Keratinocyte (primary cell): ENCODE results near the gene MRM2. TPM values are rescaled to one million over a fixed set of nuclear protein-coding genes. Genes with fewer than 3 reads are reported as not detected.

Experiments used
- DNase-seq: peaks from one replicate; pipeline ENCODE4 v3.0.0-alpha.2; 2011; ENCODE audit warnings: low read depth, missing footprints, low spot score
- FAIRE-seq: peaks from 2 replicates; lab custom pipeline; 2011; peaks lifted over from hg19 to GRCh38; lab: Jason Lieb, UNC
- H2AFZ ChIP-seq: 2 replicates; pipeline ENCODE4 v1.6.0; 2012; ENCODE audit warnings: low read length, control low read depth, inconsistent platforms; ENCODE audit not compliant: control insufficient read depth
- H3K27ac ChIP-seq: 2 replicates; pipeline ENCODE4 v1.5.1; 2011; ENCODE audit warnings: low read length; ENCODE audit not compliant: control insufficient read depth, insufficient read depth
- H3K27me3 ChIP-seq: 3 replicates; pipeline ENCODE4 v1.6.0; 2011; ENCODE audit warnings: low read length; ENCODE audit not compliant: control insufficient read depth, insufficient read depth; ENCODE audit errors: extremely low read depth
- H3K36me3 ChIP-seq, 2 experiments: 2 replicates in 1 of 2; 3 replicates in 1 of 2; pipeline ENCODE4 v1.5.1; 2011; ENCODE audit warnings: low read length in 2 of 2, mild to moderate bottlenecking in 1 of 2; ENCODE audit not compliant: control insufficient read depth in 2 of 2, insufficient read depth in 2 of 2; ENCODE audit errors: extremely low read depth in 1 of 2
- H3K4me1 ChIP-seq: 3 replicates; pipeline ENCODE4 v1.5.1; 2011; ENCODE audit warnings: low read length; ENCODE audit not compliant: control insufficient read depth, insufficient read depth; ENCODE audit errors: extremely low read depth
- H3K4me2 ChIP-seq: 3 replicates; pipeline ENCODE4 v1.6.0; 2011; ENCODE audit warnings: low read depth, low read length; ENCODE audit not compliant: control insufficient read depth, insufficient read depth; ENCODE audit errors: extremely low read depth
- H3K4me3 ChIP-seq, 3 experiments: fragments of 200-600 bp in 1 of 3; sonication (generic) in 1 of 3; 2 replicates in 2 of 3; 3 replicates in 1 of 3; pipeline ENCODE4 v1.5.1; 2011 to 2016; ENCODE audit warnings: low read length in 3 of 3, mild to moderate bottlenecking in 3 of 3, control low read depth in 2 of 3, inconsistent platforms in 1 of 3, low read depth in 1 of 3, mixed read lengths in 1 of 3, mixed run types in 1 of 3, moderate library complexity in 1 of 3; ENCODE audit not compliant: control insufficient read depth in 2 of 3, insufficient read depth in 2 of 3; ENCODE audit errors: extremely low read depth in 1 of 3
- H3K79me2 ChIP-seq: 2 replicates; pipeline ENCODE4 v1.6.0; 2012; ENCODE audit warnings: low read length; ENCODE audit not compliant: control insufficient read depth, insufficient read depth
- H3K9ac ChIP-seq: 3 replicates; pipeline ENCODE4 v1.6.0; 2011; ENCODE audit warnings: low read length; ENCODE audit not compliant: control insufficient read depth, insufficient read depth; ENCODE audit errors: extremely low read depth
- H3K9me1 ChIP-seq: 3 replicates; pipeline ENCODE4 v1.6.0; 2011; ENCODE audit warnings: low read length; ENCODE audit not compliant: control insufficient read depth, insufficient read depth; ENCODE audit errors: extremely low read depth
- H3K9me3 ChIP-seq: 2 replicates; pipeline ENCODE4 v1.5.1; 2012; ENCODE audit warnings: low read depth, low read length; ENCODE audit not compliant: control insufficient read depth
- H4K20me1 ChIP-seq: 3 replicates; pipeline ENCODE4 v1.6.0; 2011; ENCODE audit warnings: low read length; ENCODE audit not compliant: control insufficient read depth, insufficient read depth; ENCODE audit errors: extremely low read depth
- CTCF ChIP-seq, 3 experiments: IDR thresholded peaks in 1 of 3; conservative IDR thresholded peaks in 1 of 3; optimal IDR thresholded peaks in 1 of 3; 2 replicates in 2 of 3; 3 replicates in 1 of 3; pipeline versions ENCODE3 to v1.5.1; 2011; ENCODE audit warnings: low read length in 3 of 3, mild to moderate bottlenecking in 3 of 3, moderate library complexity in 2 of 3, control low read depth in 1 of 3, inconsistent platforms in 1 of 3; ENCODE audit not compliant: insufficient read depth in 2 of 3; ENCODE audit errors: extremely low read depth in 1 of 3
- EZH2 ChIP-seq: IDR thresholded peaks from one replicate; pipeline ENCODE4 v1.6.1; 2012; ENCODE audit warnings: inconsistent platforms, mild to moderate bottlenecking, low read length, moderate library complexity
- dilution Hi-C: fragments of 300-500 bp; cut with MboI; formaldehyde crosslinking; loops from one replicate; pipeline ENCODE4 v1.7.0; 2020; ENCODE audit warnings: low sequenced_read_pairs; ENCODE audit not compliant: extremely low pct_ligation_motif_present
- polyA plus RNA-seq, 5 experiments: library from polyadenylated mRNA; depleted of rRNA in 3 of 5; stranded (reverse) in 3 of 5; stranded (forward) in 1 of 5; unstranded in 1 of 5; fragments of >200 nt; gene quantifications; 1 replicate in 1 of 5; 2 replicates in 3 of 5; 3 replicates in 1 of 5; pipeline versions ENCODE4 v1.2.1 to v1.2.3, GENCODE V29; 2011 to 2012; ENCODE audit warnings: missing spikeins in 2 of 5, low read depth in 1 of 5, low replicate concordance in 1 of 5

Gene MRM2
- polyA plus RNA-seq, 1 donor (not counting 4 experiments of a cell fraction or from before 2014, with no cell fraction given): 21.5 TPM

- Histone ChIP-seq H3K4me3 (peak overlapping the region; percentile 84 to 95 (median 91)), H3K9ac (peak overlapping the region; percentile 82), H3K27me3 (no peaks in the 10 kb centered on the region), H3K36me3 (peaks cover 10 to 24% of the 10 kb centered on the region in 2 experiments), H2AFZ (peak overlapping the region; percentile 74), H4K20me1 (no peaks in the 10 kb centered on the region), H3K27ac (peak overlapping the region; percentile 71), H3K9me3 (no peaks in the 10 kb centered on the region), H3K4me1 (peaks cover 14% of the 10 kb centered on the region), H3K4me2 (peak overlapping the region; percentile 99), H3K9me1 (peaks cover 2% of the 10 kb centered on the region), H3K79me2 (peaks cover 36% of the 10 kb centered on the region)
- DNase-seq (no peak), FAIRE-seq (no peak)
- dilution Hi-C loops: no loop called here
- TF ChIP-seq EZH2 (no peak), CTCF (optimal IDR thresholded peaks at IDR 0.05 in 1 of 3, IDR thresholded peaks at IDR 0.05 in 1 of 3, conservative IDR thresholded peaks at IDR 0.05 in 1 of 3; ENCODE audit: extremely low read depth in 1 of 3, insufficient read depth in 2 of 3, low read length in 3 of 3) (no peak)
These were observed 780 bp upstream of the MRM2 start for GRCh38 chr7:2242541-2243429.

GRCh38 chr7:2239242-2239641 is 2.8 kb downstream of the MRM2 start:
- Histone ChIP-seq H3K27me3 (no peaks in the 10 kb centered on the region), H4K20me1 (no peaks in the 10 kb centered on the region), H3K4me2 (no peak overlapping the region), H3K27ac (no peak overlapping the region), H3K36me3 (peaks cover 26 to 27% of the 10 kb centered on the region in 2 experiments), H3K4me3 (no peak overlapping the region), H2AFZ (no peak overlapping the region), H3K9me1 (peaks cover 2% of the 10 kb centered on the region), H3K9me3 (no peaks in the 10 kb centered on the region), H3K79me2 (peaks cover 38% of the 10 kb centered on the region), H3K4me1 (peaks cover 23% of the 10 kb centered on the region), H3K9ac (no peak overlapping the region)
- TF ChIP-seq EZH2 (no peak), CTCF (optimal IDR thresholded peaks at IDR 0.05 in 1 of 3, IDR thresholded peaks at IDR 0.05 in 1 of 3, conservative IDR thresholded peaks at IDR 0.05 in 1 of 3; ENCODE audit: extremely low read depth in 1 of 3, insufficient read depth in 2 of 3, low read length in 3 of 3) (no peak)
- DNase-seq (no peak), FAIRE-seq (no peak)
- dilution Hi-C loops: no loop called here
